K562 (cell line): ENCODE results near the gene PFDN2. TPM values are rescaled to one million over a fixed set of nuclear protein-coding genes. Genes with fewer than 3 reads are reported as not detected.

Experiments used
- ATAC-seq: fragments of 200-7000 bp; cut with Tn5 transposase; 3 replicates; pipeline ENCODE4 v1.9.1; 2020; ENCODE audit warnings: moderate library complexity
- BruUV-seq: library from RNA; stranded (reverse); fragments of 400-500 nt; replicated peaks from 2 replicates; lab custom pipeline; 2021; lab: Mats Ljungman, UMichigan
- CTCF ChIA-PET: fragments of 300-600 bp; formaldehyde crosslinking; extraction: SDS; loops from one replicate; lab custom pipeline; 2021; ENCODE audit warnings: low intra/inter-chr PET ratio; lab: Yijun Ruan, JAX
- POLR2A ChIA-PET: fragments of 300-600, 350-650 bp; sonication (Branson Sonifier 250); formaldehyde crosslinking; extraction: SDS; loops from one replicate; lab custom pipeline; 2021; ENCODE audit warnings: antibody characterized with exemption, inconsistent platforms; lab: Yijun Ruan, JAX
- DNase-seq, 4 experiments: peaks; one replicate each; pipeline versions ENCODE4 v3.0.0 to v3.0.0-alpha.2; 2011 to 2018; ENCODE audit warnings: low spot score in 3 of 4, mixed read lengths in 3 of 4; ENCODE audit errors: extremely low read depth in 1 of 4
- FAIRE-seq: peaks from 2 replicates; lab custom pipeline; 2011; peaks lifted over from hg19 to GRCh38; lab: Jason Lieb, UNC
- H2AFZ ChIP-seq: 2 replicates; pipeline ENCODE4 v1.6.0; 2011; ENCODE audit warnings: low read depth, low read length, control low read depth, inconsistent platforms
- H3K27ac ChIP-seq: fragments of 200-600 bp; 3 replicates; pipeline ENCODE4 v1.8.0; 2011; ENCODE audit warnings: low read depth, mild to moderate bottlenecking, control low read depth, inconsistent platforms, low read length, moderate library complexity, mixed read lengths; ENCODE audit errors: extremely low read depth
- H3K27me3 ChIP-seq, 2 experiments: fragments of 300-600 bp in 1 of 2; 2 replicates in 1 of 2; 3 replicates in 1 of 2; pipeline versions ENCODE4 v1.6.0 to v1.8.0; 2011; ENCODE audit warnings: inconsistent platforms in 2 of 2, low read length in 2 of 2, mild to moderate bottlenecking in 1 of 2, mixed read lengths in 1 of 2, moderate library complexity in 1 of 2; ENCODE audit not compliant: control insufficient read depth in 2 of 2, insufficient read depth in 2 of 2
- H3K36me3 ChIP-seq: fragments of 300-600 bp; 3 replicates; pipeline ENCODE4 v1.8.0; 2011; ENCODE audit warnings: mild to moderate bottlenecking, low read length, inconsistent platforms; ENCODE audit not compliant: control insufficient read depth, insufficient read depth
- H3K4me1 ChIP-seq, 2 experiments: fragments of 200-600 bp in 1 of 2; replicated peaks in 1 of 2; 2 replicates in 1 of 2; 3 replicates in 1 of 2; pipeline versions ENCODE4 v1.5.1 to v1.8.0; 2011; ENCODE audit warnings: inconsistent platforms in 2 of 2, low read length in 2 of 2, mild to moderate bottlenecking in 1 of 2, mixed read lengths in 1 of 2, moderate library complexity in 1 of 2; ENCODE audit not compliant: control insufficient read depth in 2 of 2, insufficient read depth in 2 of 2
- H3K4me2 ChIP-seq: 2 replicates; pipeline ENCODE4 v1.6.1; 2011; ENCODE audit warnings: low read length, control low read depth, inconsistent platforms, mixed read lengths; ENCODE audit not compliant: insufficient read depth
- H3K4me3 ChIP-seq: fragments of 200-600 bp; sonication (generic), shearing (Covaris generic); 2 replicates; pipeline ENCODE4 v1.5.1; 2016; ENCODE audit warnings: control low read depth, inconsistent platforms
- H3K79me2 ChIP-seq: fragments of 200-600 bp; 3 replicates; pipeline ENCODE4 v1.8.0; 2011; ENCODE audit warnings: low read length, inconsistent platforms; ENCODE audit not compliant: control insufficient read depth, insufficient read depth
- H3K9ac ChIP-seq, 2 experiments: 2 replicates each; pipeline versions ENCODE4 v1.6.0 to v1.6.1; 2011; ENCODE audit warnings: low read depth in 2 of 2, low read length in 2 of 2, control low read depth in 1 of 2, inconsistent platforms in 1 of 2, mild to moderate bottlenecking in 1 of 2, mixed read lengths in 1 of 2; ENCODE audit not compliant: insufficient read depth in 1 of 2
- H3K9me1 ChIP-seq: one replicate; pipeline ENCODE4 v1.6.0; 2011; ENCODE audit warnings: inconsistent platforms, mild to moderate bottlenecking, low read length, moderate library complexity; ENCODE audit not compliant: control insufficient read depth, insufficient read depth
- H3K9me3 ChIP-seq: replicated peaks from 2 replicates; pipeline ENCODE4 v1.5.1; 2011; ENCODE audit warnings: low read depth, low read length, inconsistent platforms; ENCODE audit not compliant: control insufficient read depth, insufficient read depth
- H4K20me1 ChIP-seq: replicated peaks from 2 replicates; pipeline ENCODE4 v1.6.1; 2011; ENCODE audit warnings: low read length, inconsistent platforms, mixed read lengths; ENCODE audit not compliant: control insufficient read depth, insufficient read depth
- DACH1 ChIP-seq: fragments of 450-650 bp; IDR thresholded peaks from 2 replicates; pipeline ENCODE4 v1.6.1; 2018; ENCODE audit not compliant: partially characterized antibody
- ESRRB ChIP-seq: fragments of 250-450 bp; sonication (Bioruptor Pico); IDR thresholded peaks from 2 replicates; pipeline ENCODE4 v1.5.0; 2020; ENCODE audit warnings: mild to moderate bottlenecking, moderate library complexity, borderline replicate concordance
- ETV6 ChIP-seq, 3 experiments: fragments of 150-350 bp in 1 of 3; sonication (generic) in 1 of 3; formaldehyde crosslinking in 1 of 3; IDR thresholded peaks; 2 replicates each; pipeline versions ENCODE4 v1.6.1 to v1.8.0; 2014 to 2022; ENCODE audit warnings: borderline replicate concordance in 2 of 3, low read depth in 2 of 3, antibody characterized with exemption in 1 of 3, low read length in 1 of 3, mild to moderate bottlenecking in 1 of 3, missing genetic modification reagents in 1 of 3
- WGBS: fragments of 100-300 bp; shearing (Covaris generic); methylation state at CpG from one replicate; pipeline ENCODE4 v1.1.6; 2016; ENCODE audit warnings: low coverage, mixed read lengths; ENCODE audit not compliant: insufficient coverage; ENCODE audit errors: missing lambda C conversion rate; 5-methylcytosine and 5-hydroxymethylcytosine counted together
- in situ Hi-C: fragments of 300-500 bp; cut with MboI; formaldehyde crosslinking; loops from 4 replicates; pipeline ENCODE4 v1.15.0; 2018; ENCODE audit warnings: inconsistent platforms, mixed read lengths
- intact Hi-C: fragments of 100-400 bp; cut with micrococcal nuclease; formaldehyde crosslinking; loops from 2 replicates; pipeline ENCODE4 v1.14.2; 2022
- polyA plus RNA-seq, 8 experiments: library from polyadenylated mRNA; depleted of rRNA in 4 of 8; stranded (reverse) in 5 of 8; unstranded in 3 of 8; fragments of >200 nt; fragmentation: Nextera tagmentation in 2 of 8; fragmentation: Illumina TruSeq in 1 of 8; extraction: Ambion mirVana in 2 of 8; extraction: Trizol in 1 of 8; gene quantifications; 2 replicates each; pipeline versions ENCODE4 v1.2.1 to v1.2.3, GENCODE V29; 2011 to 2014; ENCODE audit warnings: inconsistent platforms in 1 of 8, missing spikeins in 1 of 8
- total RNA-seq, 7 experiments: library from RNA; depleted of rRNA in 6 of 7; stranded (reverse); fragments of >200 nt in 6 of 7; fragmentation: Illumina TruSeq in 2 of 7; extraction: Trizol in 2 of 7; gene quantifications; 2 replicates each; pipeline versions ENCODE4 v1.2.1 to v1.2.3, GENCODE V29; 2011 to 2021; ENCODE audit warnings: low replicate concordance in 1 of 7

Gene PFDN2
- total and polyA plus RNA-seq, 9 of the 15 experiments (the other 6 are each of a cell fraction or from before 2014, with no cell fraction given): 50.2 to 361 (median 144) TPM

- Histone ChIP-seq H3K27ac (no peak overlapping the region), H4K20me1 (no peaks in the 10 kb centered on the region), H3K9ac (no peak overlapping the region), H3K27me3 (no peaks in the 10 kb centered on the region), H3K79me2 (no peaks in the 10 kb centered on the region), H3K36me3 (no peaks in the 10 kb centered on the region), H3K4me2 (no peak overlapping the region), H3K4me3 (no peak overlapping the region), H3K4me1 (peaks cover 17 to 18% of the 10 kb centered on the region in 2 experiments; a peak in 4 of 5 replicates), H3K9me3 (no peaks in the 10 kb centered on the region), H2AFZ (no peak overlapping the region), H3K9me1 (no peaks in the 10 kb centered on the region)
- no peak for TF ChIP-seq ETV6 (IDR thresholded peaks at IDR 0.05; ENCODE audit: borderline replicate concordance in 1 of 2, low read depth in 2 of 2, low read length in 1 of 2)
- no peak for TF ChIP-seq ETV6 (CRISPR knock-in tag; IDR thresholded peaks at IDR 0.05; ENCODE audit: borderline replicate concordance)
- TF ChIP-seq DACH1: no peak
- TF ChIP-seq ESRRB (CRISPR knock-in tag): no peak
- ChIA-PET CTCF (no interaction called here), POLR2A (interaction anchor here (0.6 to 2.1 kb wide), 2 partner anchors 35 to 234 kb away, joined by 3 to 5 read pairs; partner anchors contain the start of gene USF1)
- 40% methylated on average over 5 of the region's 5 CpGs for WGBS
- ATAC-seq: no peak
- intact Hi-C loops: no loop called here
- no peak for DNase-seq
- no TSS peak for BruUV-seq
- in situ Hi-C loops: loop anchor here (25.0 kb wide), 1 partner anchor 244 kb away; no protein-coding TSS in a partner anchor
- FAIRE-seq: no peak
Observed at GRCh38 chr1:161081519-161081918, 36.3 kb downstream of the PFDN2 start.
